CD4-positive, alpha-beta T cell treated with Interferon gamma for 1 hour (primary cell): ENCODE measurements around the gene KRTAP5-2.
A peak's percentile ranks its signal among the peaks of the same experiment; 100 is the strongest.
"Not testable (repeated sequence)": the region's sequence is repeated elsewhere in the genome, so short reads cannot be mapped to it uniquely, and the experiment has no call there.

ENCODE experiments used
- DNase-seq: peaks from one replicate; pipeline ENCODE4 v3.0.0-alpha.2; 2020

Gene KRTAP5-2

GRCh38 chr11:1625541-1625940 is 27.4 kb upstream of the KRTAP5-2 start:
- no peak for DNase-seq

GRCh38 chr11:1624621-1625020 is 26.5 kb upstream of the KRTAP5-2 start:
- no peak for DNase-seq

GRCh38 chr11:1623716-1624115 is 25.6 kb upstream of the KRTAP5-2 start:
- no peak for DNase-seq

- DNase-seq, result no peak
Observed at GRCh38 chr11:1622086-1622485, 24.0 kb upstream of the KRTAP5-2 start, which contains the start of gene KRTAP5-4. KRTAP5-4 (minus strand) TSS chr11:1622138; CDS start chr11:1622093, 45 bp downstream.

GRCh38 chr11:1619449-1619848 is 21.4 kb upstream of the KRTAP5-2 start:
- peak; percentile 11 for DNase-seq

- DNase-seq, result no peak
Observed at GRCh38 chr11:1618231-1618630, 20.1 kb upstream of the KRTAP5-2 start.

GRCh38 chr11:1608363-1608762 is 10.3 kb upstream of the KRTAP5-2 start, which contains the start of gene KRTAP5-3:
KRTAP5-3 (minus strand) TSS chr11:1608463; CDS start chr11:1608385, 78 bp downstream.
- DNase-seq, result no peak

GRCh38 chr11:1607901-1608300 is 9.8 kb upstream of the KRTAP5-2 start:
- not testable (repeated sequence) for DNase-seq

- not testable (repeated sequence) for DNase-seq
Observed at GRCh38 chr11:1607156-1607845, 9.2 kb upstream of the KRTAP5-2 start.

GRCh38 chr11:1605923-1606322 is 7.8 kb upstream of the KRTAP5-2 start:
- DNase-seq, result not testable (repeated sequence)

- DNase-seq, result no peak
Observed at GRCh38 chr11:1604711-1605110, 6.6 kb upstream of the KRTAP5-2 start.

- DNase-seq, result no peak
Observed at GRCh38 chr11:1604181-1604580, 6.1 kb upstream of the KRTAP5-2 start.

- DNase-seq, result no peak
Observed at GRCh38 chr11:1603629-1604028, 5.5 kb upstream of the KRTAP5-2 start.

GRCh38 chr11:1601663-1602062 is 3.6 kb upstream of the KRTAP5-2 start:
- not testable (repeated sequence) for DNase-seq

- no peak for DNase-seq
Observed at GRCh38 chr11:1600626-1601025, 2.5 kb upstream of the KRTAP5-2 start.

GRCh38 chr11:1598816-1599215 is 722 bp upstream of the KRTAP5-2 start:
- DNase-seq, result no peak

- DNase-seq, result not testable (repeated sequence)
Observed at GRCh38 chr11:1598406-1598805, 312 bp upstream of the KRTAP5-2 start.

- DNase-seq, result no peak
Observed at GRCh38 chr11:1597331-1597993, 632 bp downstream of the KRTAP5-2 start.

- DNase-seq, result not testable (repeated sequence)
Observed at GRCh38 chr11:1596576-1597121, 1.4 kb downstream of the KRTAP5-2 start.

- DNase-seq, result not testable (repeated sequence)
Observed at GRCh38 chr11:1595994-1596575, 2.0 kb downstream of the KRTAP5-2 start.

GRCh38 chr11:1592628-1593027 is 5.5 kb downstream of the KRTAP5-2 start:
- no peak for DNase-seq

GRCh38 chr11:1589996-1590395 is 8.1 kb downstream of the KRTAP5-2 start:
- no peak for DNase-seq

GRCh38 chr11:1589191-1589963 is 8.7 kb downstream of the KRTAP5-2 start:
- DNase-seq, result peak; percentile 38
